ENCODE results near the gene SORBS1. TPM values are rescaled to one million over a fixed set of nuclear protein-coding genes. Genes with fewer than 3 reads are reported as not detected.
"Not testable (repeated sequence)": the region's sequence is repeated elsewhere in the genome, so short reads cannot be mapped to it uniquely, and the experiment has no call there.

Gene SORBS1
- total RNA-seq, 2 experiments from 2014 or later: 0.58 to 0.90 TPM

- ChIA-PET POLR2A (no interaction called here), CTCF (interaction anchor here (1.0 to 12.0 kb wide), 4 partner anchors 15 to 176 kb away, joined by 3 to 220 read pairs (median 43); no protein-coding TSS in a partner anchor)
- no peak overlapping the region for H3K4me3 Mint-ChIP-seq
- DNase-seq: no peak
- no peaks in the 10 kb centered on the region for H3K36me3 Mint-ChIP-seq (ENCODE audit: low read depth)
- peaks cover 8% of the 10 kb centered on the region for H3K27me3 Mint-ChIP-seq
- H3K9me3 Mint-ChIP-seq: no peaks in the 10 kb centered on the region
- H3K27ac Mint-ChIP-seq: no peak overlapping the region
- no peaks in the 10 kb centered on the region for H3K4me1 Mint-ChIP-seq
These were observed 201.0 kb downstream of the SORBS1 start for GRCh38 chr10:95360122-95360714.

- H3K4me1 Mint-ChIP-seq: no peaks in the 10 kb centered on the region
- ChIA-PET CTCF (interaction anchor here (7.9 to 12.0 kb wide), 2 partner anchors 16 to 113 kb away, joined by 82 to 220 read pairs; no protein-coding TSS in a partner anchor), POLR2A (no interaction called here)
- no peak overlapping the region for H3K27ac Mint-ChIP-seq
- no peaks in the 10 kb centered on the region for H3K36me3 Mint-ChIP-seq (ENCODE audit: low read depth)
- no peak overlapping the region for H3K4me3 Mint-ChIP-seq
- H3K9me3 Mint-ChIP-seq: no peaks in the 10 kb centered on the region
- no peak for DNase-seq
- peaks cover 8% of the 10 kb centered on the region for H3K27me3 Mint-ChIP-seq
These were observed 201.7 kb downstream of the SORBS1 start for GRCh38 chr10:95359466-95359865.

- no peak overlapping the region for H3K4me3 Mint-ChIP-seq
These were observed 204.8 kb downstream of the SORBS1 start for GRCh38 chr10:95356190-95356955.

GRCh38 chr10:95355301-95355700 is 205.9 kb downstream of the SORBS1 start:
- H3K27me3 Mint-ChIP-seq: no peaks in the 10 kb centered on the region
- POLR2A ChIA-PET: no interaction called here
- H3K27ac Mint-ChIP-seq: no peak overlapping the region
- no peak overlapping the region for H3K4me3 Mint-ChIP-seq
- DNase-seq: no peak
- H3K4me1 Mint-ChIP-seq: no peaks in the 10 kb centered on the region
- CTCF ChIA-PET: interaction anchor here (2.5 kb wide), 1 partner anchor 109 kb away, joined by 11 read pairs; no protein-coding TSS in a partner anchor
- no peaks in the 10 kb centered on the region for H3K9me3 Mint-ChIP-seq
- H3K36me3 Mint-ChIP-seq (ENCODE audit: low read depth): no peaks in the 10 kb centered on the region

More at GRCh38 chr10:95356190-95356955, 204.8 kb downstream of the SORBS1 start:
- ChIA-PET CTCF (no interaction called here), POLR2A (no interaction called here)
- Mint-ChIP-seq H3K36me3 (ENCODE audit: low read depth) (no peaks in the 10 kb centered on the region), H3K9me3 (no peaks in the 10 kb centered on the region), H3K27me3 (peaks cover 3% of the 10 kb centered on the region), H3K4me1 (no peaks in the 10 kb centered on the region), H3K27ac (no peak overlapping the region)
- DNase-seq: no peak

- no peaks in the 10 kb centered on the region for H3K36me3 Mint-ChIP-seq (ENCODE audit: low read depth)
- no peak overlapping the region for H3K27ac Mint-ChIP-seq
- CTCF ChIA-PET: interaction anchor here (2.5 kb wide), 1 partner anchor 108 kb away, joined by 11 read pairs; no protein-coding TSS in a partner anchor
- H3K4me3 Mint-ChIP-seq: no peak overlapping the region
- no peak for DNase-seq
- H3K4me1 Mint-ChIP-seq: no peaks in the 10 kb centered on the region
- H3K27me3 Mint-ChIP-seq: no peaks in the 10 kb centered on the region
- H3K9me3 Mint-ChIP-seq: no peaks in the 10 kb centered on the region
- POLR2A ChIA-PET: no interaction called here
These were observed 207.1 kb downstream of the SORBS1 start for GRCh38 chr10:95354110-95354509.

- Mint-ChIP-seq H3K27ac (no peak overlapping the region), H3K9me3 (no peaks in the 10 kb centered on the region), H3K4me1 (no peaks in the 10 kb centered on the region), H3K27me3 (no peaks in the 10 kb centered on the region), H3K4me3 (no peak overlapping the region), H3K36me3 (ENCODE audit: low read depth) (no peaks in the 10 kb centered on the region)
- ChIA-PET CTCF (interaction anchor here (2.5 kb wide), 1 partner anchor 107 kb away, joined by 11 read pairs; no protein-coding TSS in a partner anchor), POLR2A (no interaction called here)
- DNase-seq: no peak
These were observed 208.0 kb downstream of the SORBS1 start for GRCh38 chr10:95353123-95353522.

GRCh38 chr10:95352684-95353083 is 208.5 kb downstream of the SORBS1 start:
- Mint-ChIP-seq H3K27ac (no peak overlapping the region), H3K36me3 (ENCODE audit: low read depth) (no peaks in the 10 kb centered on the region), H3K9me3 (no peaks in the 10 kb centered on the region), H3K4me1 (no peaks in the 10 kb centered on the region), H3K4me3 (no peak overlapping the region), H3K27me3 (no peaks in the 10 kb centered on the region)
- no peak for DNase-seq
- CTCF ChIA-PET: no interaction called here
- POLR2A ChIA-PET: no interaction called here

GRCh38 chr10:95350830-95351228 is 210.3 kb downstream of the SORBS1 start:
- CTCF ChIA-PET: interaction anchor here (0.9 to 1.8 kb wide), 3 partner anchors 14 to 105 kb away, joined by 4 to 7 read pairs (median 4); no protein-coding TSS in a partner anchor
- no peak for DNase-seq
- Mint-ChIP-seq H3K4me1 (no peaks in the 10 kb centered on the region), H3K9me3 (no peaks in the 10 kb centered on the region), H3K27ac (no peak overlapping the region), H3K36me3 (ENCODE audit: low read depth) (no peaks in the 10 kb centered on the region), H3K4me3 (no peak overlapping the region), H3K27me3 (peaks cover 5% of the 10 kb centered on the region)
- POLR2A ChIA-PET: no interaction called here

- H3K36me3 Mint-ChIP-seq (ENCODE audit: low read depth): no peaks in the 10 kb centered on the region
- peaks cover 5% of the 10 kb centered on the region for H3K27me3 Mint-ChIP-seq
- ChIA-PET CTCF (interaction anchor here (0.9 to 1.8 kb wide), 3 partner anchors 14 to 105 kb away, joined by 4 to 7 read pairs (median 4); no protein-coding TSS in a partner anchor), POLR2A (no interaction called here)
- no peak overlapping the region for H3K27ac Mint-ChIP-seq
- H3K4me1 Mint-ChIP-seq: no peaks in the 10 kb centered on the region
- no peaks in the 10 kb centered on the region for H3K9me3 Mint-ChIP-seq
- no peak overlapping the region for H3K4me3 Mint-ChIP-seq
- DNase-seq: no peak
These were observed 210.8 kb downstream of the SORBS1 start for GRCh38 chr10:95350219-95350829.

GRCh38 chr10:95347402-95347766 is 213.8 kb downstream of the SORBS1 start:
- H3K36me3 Mint-ChIP-seq (ENCODE audit: low read depth); H3K4me1 Mint-ChIP-seq; H3K9me3 Mint-ChIP-seq; POLR2A ChIA-PET; CTCF ChIA-PET; DNase-seq; H3K4me3 Mint-ChIP-seq; H3K27me3 Mint-ChIP-seq; H3K27ac Mint-ChIP-seq: not testable (repeated sequence)

GRCh38 chr10:95346715-95347401 is 214.3 kb downstream of the SORBS1 start:
- no peak overlapping the region for H3K4me3 Mint-ChIP-seq
- no peaks in the 10 kb centered on the region for H3K9me3 Mint-ChIP-seq

GRCh38 chr10:95343573-95343972 is 217.6 kb downstream of the SORBS1 start:
- POLR2A ChIA-PET: no interaction called here

More at GRCh38 chr10:95346715-95347401, 214.3 kb downstream of the SORBS1 start:
- no peak overlapping the region for H3K27ac Mint-ChIP-seq
- H3K27me3 Mint-ChIP-seq: peaks cover 5% of the 10 kb centered on the region
- H3K36me3 Mint-ChIP-seq (ENCODE audit: low read depth): no peaks in the 10 kb centered on the region
- ChIA-PET CTCF (no interaction called here), POLR2A (no interaction called here)
- DNase-seq: no peak
- no peaks in the 10 kb centered on the region for H3K4me1 Mint-ChIP-seq

GRCh38 chr10:95341716-95342130 is 219.4 kb downstream of the SORBS1 start:
- Mint-ChIP-seq H3K9me3 (no peaks in the 10 kb centered on the region), H3K27ac (no peak overlapping the region), H3K4me1 (no peaks in the 10 kb centered on the region), H3K36me3 (ENCODE audit: low read depth) (no peaks in the 10 kb centered on the region), H3K4me3 (no peak overlapping the region), H3K27me3 (peaks cover under 1% of the 10 kb centered on the region)
- no peak for DNase-seq
- ChIA-PET POLR2A (no interaction called here), CTCF (no interaction called here)

More at GRCh38 chr10:95343573-95343972, 217.6 kb downstream of the SORBS1 start:
- peaks cover 5% of the 10 kb centered on the region for H3K27me3 Mint-ChIP-seq
- H3K4me1 Mint-ChIP-seq: no peaks in the 10 kb centered on the region
- no peaks in the 10 kb centered on the region for H3K36me3 Mint-ChIP-seq (ENCODE audit: low read depth)
- no peak for DNase-seq
- no peak overlapping the region for H3K27ac Mint-ChIP-seq
- CTCF ChIA-PET: no interaction called here
- H3K4me3 Mint-ChIP-seq: no peak overlapping the region
- no peaks in the 10 kb centered on the region for H3K9me3 Mint-ChIP-seq

Data from activated CD4-positive, alpha-beta memory T cell treated with anti-CD3 and anti-CD28 coated beads, Interleukin-2, amount 10 ng/mL, durations not matched to agents 7 days and 5 days (primary cell).